GM18867 (cell line): ENCODE results near the gene TRMT1.

ENCODE experiments used
- ATAC-seq: cut with Tn5 transposase; IDR thresholded peaks from one replicate; pipeline ENCODE4 v1.9.1; 2021; ENCODE audit warnings: mild to moderate bottlenecking, moderate library complexity; ENCODE audit not compliant: unreplicated experiment

TRMT1 gene

DNA sequence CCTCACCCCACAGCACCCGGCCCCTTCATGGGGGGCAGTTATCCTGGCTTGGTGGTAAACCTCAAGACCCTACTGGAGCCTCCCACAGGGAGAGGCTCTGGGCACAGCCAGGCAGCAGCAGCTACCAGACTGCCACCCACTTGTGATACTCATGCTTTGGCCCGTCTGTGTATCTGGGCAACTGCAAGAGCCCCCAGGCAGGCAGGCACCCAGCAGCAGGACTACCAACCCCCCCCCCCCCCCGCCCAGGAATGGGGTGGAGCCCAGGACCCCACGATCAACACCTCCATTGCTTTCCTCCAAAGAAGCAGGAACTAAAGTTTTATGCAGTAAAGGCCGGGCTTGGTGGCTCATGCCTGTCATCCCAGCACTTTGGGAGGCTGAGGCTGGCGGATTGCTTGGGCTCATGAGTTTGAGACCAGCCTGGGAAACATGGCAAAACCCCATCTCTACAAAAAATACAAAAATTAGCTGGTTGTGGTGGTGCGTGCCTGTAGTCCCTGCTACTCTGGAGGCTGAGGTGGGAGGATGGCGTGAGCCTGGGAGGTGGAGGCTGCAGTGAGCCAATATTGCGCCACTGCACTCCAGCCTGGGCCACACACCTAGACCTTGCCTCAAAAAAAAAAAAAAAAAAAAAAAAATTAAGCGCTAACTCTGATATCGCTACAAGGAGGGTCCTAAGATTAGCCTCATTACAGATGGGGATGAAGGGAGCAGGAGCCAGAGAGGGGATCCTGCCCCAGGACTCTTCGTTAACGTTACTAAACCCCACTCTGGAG, 12.8 kb downstream of the TRMT1 start:
- ATAC-seq = no peak

DNA sequence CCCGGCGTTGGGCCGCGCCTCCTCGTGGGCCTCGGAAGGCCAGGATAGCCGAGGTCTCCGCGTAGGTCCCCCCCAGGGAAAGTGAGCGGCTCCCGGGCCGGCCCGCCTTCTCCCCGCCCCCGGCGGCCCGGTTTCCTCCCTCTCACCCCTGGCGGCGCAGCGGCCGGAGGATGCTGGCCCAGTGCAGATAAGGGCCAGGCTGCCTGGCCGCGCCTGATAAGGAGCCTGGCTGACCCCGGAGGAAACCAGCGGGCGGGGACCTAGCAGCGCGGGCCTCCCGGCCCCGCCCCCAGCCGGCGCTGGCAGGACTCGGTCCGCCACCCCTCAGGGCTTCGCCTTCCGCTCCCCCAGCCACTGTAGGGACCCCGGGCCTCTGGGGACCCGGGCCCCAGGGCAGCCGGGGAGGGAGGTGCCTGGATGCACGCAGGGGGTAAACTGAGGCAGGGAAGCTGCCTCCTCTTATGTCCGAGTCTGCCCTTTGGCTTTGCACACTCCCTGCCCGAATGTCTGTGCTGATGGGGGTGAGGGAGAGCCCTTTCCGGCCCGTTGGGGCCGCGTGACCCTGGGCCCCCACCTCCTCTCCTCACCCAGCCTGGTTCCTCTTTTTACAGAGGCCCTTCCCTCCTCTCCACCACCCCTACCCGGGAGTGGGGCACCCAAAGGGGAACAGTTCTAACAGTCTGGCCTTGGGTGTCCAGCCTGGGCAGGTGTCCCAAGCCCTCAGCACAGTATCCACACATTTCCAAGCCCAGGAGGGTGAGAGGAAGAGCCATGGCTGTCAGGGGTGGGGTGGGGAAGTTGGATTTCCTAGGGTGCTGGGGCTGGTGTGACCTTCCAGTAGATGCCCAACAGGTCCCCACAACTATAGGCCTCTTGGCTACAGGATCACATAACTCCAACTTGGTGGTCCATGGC, 13.6 kb downstream of the TRMT1 start, which contains the start of gene LYL1:
Gene LYL1, minus strand, starts transcription at position 193 of the 915 bp plus-strand sequence. CDS start 1,687 bp downstream, outside the sequence.
- peak; percentile 45 for ATAC-seq

DNA sequence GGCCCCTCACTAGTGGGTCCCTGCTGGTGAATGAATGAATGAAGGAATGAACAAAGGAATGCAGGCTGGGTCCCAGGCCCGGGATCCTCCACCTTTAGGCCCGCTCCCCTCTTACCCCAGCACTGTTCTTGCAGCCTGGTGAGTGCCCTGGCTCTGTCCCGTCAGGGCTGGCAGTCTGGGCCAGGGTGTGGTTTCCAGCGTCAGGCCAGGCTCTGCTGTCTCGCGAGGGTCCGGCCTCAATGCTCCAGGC, 14.2 kb downstream of the TRMT1 start:
- no peak for ATAC-seq

DNA sequence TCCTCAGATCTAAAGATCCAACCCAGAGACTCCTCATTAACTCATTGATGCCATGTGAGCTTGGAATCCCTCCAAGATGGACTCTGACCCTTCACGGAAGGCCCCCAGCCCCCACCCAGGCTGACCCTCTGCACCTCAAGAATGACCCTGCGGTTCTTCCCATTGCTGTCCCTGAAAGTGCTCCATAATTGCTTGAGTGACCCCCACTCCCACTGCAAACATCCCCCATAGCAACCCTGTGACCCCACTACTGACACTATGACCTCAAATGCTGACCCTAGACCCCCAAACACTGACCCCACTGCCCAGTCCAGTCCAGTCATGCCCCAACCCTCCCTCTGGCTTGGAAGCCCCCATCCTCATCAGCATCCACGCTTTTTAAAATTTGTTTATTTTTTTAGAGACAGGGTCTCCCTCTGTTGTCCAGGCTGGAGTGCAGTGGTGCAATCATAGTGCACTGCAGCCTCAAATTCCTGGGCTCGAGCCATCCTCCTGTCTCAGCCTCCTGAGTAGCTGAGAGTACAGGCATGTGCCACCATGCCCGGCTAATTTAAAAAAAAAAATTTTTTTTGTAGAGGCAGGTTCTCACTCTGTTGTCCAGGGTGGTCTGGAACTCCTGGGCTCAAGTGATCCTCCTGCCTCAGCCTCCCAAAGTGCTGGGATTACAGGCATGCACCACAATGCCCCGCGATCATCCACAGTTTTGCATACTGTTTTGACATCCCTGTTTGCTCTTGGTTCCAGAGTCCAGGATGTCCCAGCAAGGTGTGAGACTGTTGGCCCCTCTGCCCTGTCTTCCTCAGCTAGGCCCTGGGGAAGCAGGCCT, 14.7 kb downstream of the TRMT1 start:
- no peak for ATAC-seq

GRCh38 chr19:13100841-13101589, 15.5 kb downstream of the TRMT1 start:
- ATAC-seq = no peak

DNA sequence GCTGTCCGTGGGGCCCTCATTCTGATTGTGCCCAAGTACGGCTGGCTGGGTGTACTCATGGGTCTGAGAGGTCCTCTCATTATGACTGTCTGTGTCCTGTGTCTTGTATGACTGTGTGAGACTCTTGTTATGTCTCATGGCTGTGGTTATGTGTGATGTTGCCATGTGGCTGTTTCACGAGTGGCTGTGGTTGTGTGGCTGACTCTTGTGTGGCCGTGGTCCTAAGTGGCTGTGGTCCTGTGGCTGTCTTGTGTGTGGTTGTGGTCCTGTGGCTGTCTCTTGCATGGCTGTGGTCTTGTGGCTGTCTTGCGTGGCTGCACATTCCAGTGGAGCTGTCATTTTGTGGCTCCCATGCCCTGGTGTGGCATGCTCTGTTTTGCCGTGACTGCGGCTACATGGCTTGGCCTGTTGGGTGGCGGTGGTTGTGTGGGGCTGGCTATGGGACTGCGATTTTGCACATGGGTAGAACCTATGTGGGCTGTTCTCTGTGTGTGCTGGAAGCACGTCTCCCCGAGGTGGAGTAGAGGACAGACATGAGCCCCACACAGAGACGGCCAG, 16.4 kb downstream of the TRMT1 start:
- ATAC-seq = no peak

- ATAC-seq = no peak
Observed at GRCh38 chr19:13099073-13099999, 17.2 kb downstream of the TRMT1 start.

- ATAC-seq = no peak
Observed at GRCh38 chr19:13098277-13099072, 18.1 kb downstream of the TRMT1 start.

DNA sequence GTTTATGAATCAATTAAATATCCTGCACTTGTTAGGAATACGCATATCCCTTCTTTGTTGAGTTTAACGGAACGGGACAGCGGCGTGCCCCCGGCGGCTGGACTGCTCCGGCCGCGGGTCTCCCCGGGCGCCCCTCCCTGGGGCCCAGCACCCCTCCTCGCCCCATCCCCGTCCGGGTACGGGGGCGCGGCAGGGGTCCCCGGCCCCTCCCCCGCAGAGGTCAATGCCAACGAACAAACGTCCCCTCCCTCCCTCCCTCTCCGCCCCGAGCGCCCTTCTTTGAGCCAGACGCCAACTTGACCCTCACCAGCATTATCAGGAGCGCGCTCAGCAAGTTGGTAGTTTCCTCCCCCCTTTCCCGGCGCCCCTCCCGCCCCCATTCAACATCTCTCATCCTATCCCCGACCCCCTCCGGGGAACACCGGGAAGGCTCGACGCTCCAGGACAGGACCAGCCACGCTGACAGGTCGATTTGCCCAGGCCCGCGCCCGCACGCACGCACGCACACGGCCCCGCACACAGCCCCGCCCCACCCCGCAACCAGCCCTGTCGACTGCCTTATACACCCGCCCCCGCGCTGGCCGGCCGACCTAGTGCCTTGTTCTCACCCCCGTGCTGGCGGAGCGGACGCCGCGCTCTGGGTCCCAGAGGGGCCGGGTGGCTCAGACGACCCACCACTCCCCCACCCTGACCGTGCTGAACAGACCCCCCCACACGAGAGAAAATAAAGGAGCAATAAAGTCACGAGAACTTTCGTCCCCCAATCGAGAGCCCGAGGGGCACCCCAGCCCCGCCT, 18.9 kb downstream of the TRMT1 start:
- no peak for ATAC-seq

GRCh38 chr19:13097033-13097462, 19.5 kb downstream of the TRMT1 start:
- no peak for ATAC-seq

DNA sequence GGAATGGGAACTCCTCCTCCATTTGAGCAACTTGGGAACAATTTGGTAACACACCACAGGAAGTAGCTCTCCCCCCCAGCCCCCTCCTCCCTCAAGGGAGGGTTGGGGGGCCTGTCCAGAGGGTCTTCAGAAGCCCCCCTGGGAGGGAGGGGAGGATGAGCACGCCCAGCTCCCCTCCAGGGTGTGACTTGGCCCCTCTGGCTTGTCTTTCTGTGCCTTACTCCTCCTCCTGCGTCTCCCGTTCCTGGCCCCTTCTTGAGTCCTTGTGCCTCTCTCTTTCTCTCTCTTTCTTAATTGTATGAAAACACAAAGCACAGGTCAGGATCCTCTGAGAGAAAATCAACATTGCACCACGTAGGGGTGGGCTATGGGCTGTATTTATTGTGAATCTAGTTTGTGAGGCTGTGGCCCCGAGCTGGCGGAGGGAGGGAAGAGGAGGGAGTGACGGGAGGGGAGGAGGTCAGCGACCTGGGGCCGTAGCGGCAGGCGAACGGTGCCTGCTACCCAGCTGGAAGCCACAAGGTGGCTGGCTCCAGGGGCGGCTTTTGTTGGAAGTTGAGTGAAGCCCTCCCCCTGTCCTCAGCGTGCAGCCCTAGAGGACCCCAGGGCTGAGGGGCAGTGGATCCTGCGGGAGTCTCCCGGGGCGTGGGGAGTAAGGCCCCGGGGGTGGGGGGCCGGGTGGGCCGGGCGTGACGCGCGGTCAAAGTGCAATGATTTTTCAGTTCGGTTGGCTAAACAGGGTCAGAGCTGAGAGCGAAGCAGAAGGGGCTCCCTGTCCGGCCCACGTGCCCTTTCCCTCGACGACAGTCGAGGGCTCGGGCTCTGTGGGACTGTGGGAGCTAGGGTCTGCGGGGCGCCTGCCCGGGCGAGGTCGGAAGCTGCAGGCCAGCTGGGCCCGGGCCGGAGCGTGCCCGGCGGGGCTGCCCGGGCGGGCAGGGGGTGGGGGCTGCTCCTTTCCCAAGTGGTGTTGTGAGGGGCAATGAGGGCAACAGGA, 20.3 kb downstream of the TRMT1 start:
- no peak for ATAC-seq

GRCh38 chr19:13095393-13095784, 21.2 kb downstream of the TRMT1 start:
- ATAC-seq = no peak

DNA sequence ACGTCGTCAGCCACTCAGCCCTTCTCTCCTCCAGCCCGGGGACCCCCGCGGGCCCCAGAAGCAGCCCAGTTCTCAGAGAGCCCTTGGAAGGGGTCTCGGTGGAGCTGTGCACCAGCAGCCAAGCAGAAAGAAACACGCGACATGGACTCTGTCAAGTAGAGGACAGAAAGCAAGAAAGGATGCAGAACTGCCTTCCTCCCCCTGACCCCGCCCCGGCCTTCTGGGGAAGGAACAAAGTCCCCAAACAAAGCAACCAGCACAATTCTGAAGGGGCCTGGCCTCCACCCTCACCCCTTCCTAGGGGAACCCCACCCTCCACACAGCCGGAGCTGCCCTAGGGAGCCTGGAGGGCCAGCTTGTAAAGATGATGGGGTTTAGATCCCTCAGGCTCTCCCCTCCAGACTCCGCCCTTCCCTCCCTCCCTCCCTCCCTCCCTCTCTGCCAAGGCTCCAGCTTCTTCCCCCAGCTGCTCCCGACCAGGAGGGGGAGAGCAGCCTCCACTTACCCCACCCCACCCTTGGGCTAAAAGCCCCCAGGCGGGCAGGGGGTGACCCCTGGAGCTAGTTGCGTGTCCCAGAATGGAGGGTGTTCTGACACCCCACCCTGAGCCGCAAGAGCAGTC, 21.7 kb downstream of the TRMT1 start:
- ATAC-seq = no peak

DNA sequence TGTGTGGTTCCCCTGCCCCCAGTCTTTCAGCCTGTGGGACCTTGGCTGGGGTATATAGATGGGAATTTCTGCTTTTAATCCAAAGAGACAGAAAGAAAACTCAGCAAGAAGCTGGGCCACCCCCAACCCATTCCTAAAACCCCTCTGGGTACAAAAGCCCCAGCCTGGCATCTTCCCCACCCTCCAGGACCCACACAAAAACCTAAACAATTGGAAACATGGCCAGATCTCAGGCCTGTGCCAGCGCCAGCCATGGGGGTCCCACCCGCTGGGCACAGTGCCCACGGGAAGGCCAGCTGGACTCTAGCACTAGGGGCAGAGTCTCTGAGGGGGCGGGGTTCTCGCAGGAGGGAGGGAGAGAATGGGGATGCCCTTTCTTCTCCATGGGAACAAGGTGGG, 22.4 kb downstream of the TRMT1 start:
- ATAC-seq = no peak

DNA sequence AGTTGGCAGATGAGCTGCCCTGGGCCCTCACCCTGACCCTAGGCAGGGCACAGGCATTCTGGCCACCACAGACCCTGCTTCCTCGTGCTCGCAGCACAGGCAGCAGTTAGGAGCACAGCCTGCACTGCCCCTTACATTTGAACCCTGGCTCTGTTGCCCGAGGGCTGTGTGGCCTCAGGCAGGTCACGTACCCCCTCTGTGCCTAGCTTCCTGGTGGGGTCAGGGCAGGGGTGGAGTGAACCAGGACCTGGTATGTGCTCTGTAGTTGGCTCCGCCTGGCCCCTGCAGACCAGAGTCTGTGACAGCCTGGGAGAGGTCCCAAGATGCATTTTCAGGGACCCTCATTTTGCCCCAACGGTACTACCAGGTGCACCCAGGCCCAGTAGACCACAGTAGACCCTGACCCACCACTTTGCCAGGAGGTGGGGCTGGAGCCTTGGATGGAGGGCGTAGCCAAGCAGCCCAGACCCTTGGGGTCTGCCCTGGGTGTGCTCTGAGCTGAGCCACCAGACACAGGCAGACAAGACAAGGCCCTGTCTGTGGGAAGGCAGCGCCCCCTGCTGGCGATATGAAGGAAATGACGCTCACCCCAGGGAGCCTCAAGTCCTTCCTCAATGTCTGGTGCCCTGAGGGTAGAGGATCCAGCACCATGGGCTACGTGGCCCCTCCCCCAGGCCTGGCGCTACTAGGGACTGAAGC, 23.0 kb downstream of the TRMT1 start:
- peak; percentile 60 for ATAC-seq
